Measurements from ENCODE around the gene TMEM9. TPM values are rescaled to one million over a fixed set of nuclear protein-coding genes. Genes with fewer than 3 reads are reported as not detected.

The TMEM9 gene
- total and polyA plus RNA-seq, 10 of the 15 experiments (the other 5 are each of a cell fraction or from before 2014, with no cell fraction given), result 7.2 to 46.1 (median 17.3) TPM

GRCh38 chr1:201116091-201116490, 38.2 kb downstream of the TMEM9 start:
- POLR2A ChIA-PET, result no interaction called here
- 49% methylated on average over 2 of the region's 2 CpGs for WGBS (ENCODE audit: insufficient coverage, insufficient replicate concordance, low lambda C conversion rate, missing lambda C conversion rate)
- peaks cover 4 to 8% of the 10 kb centered on the region in 2 experiments; a peak in 3 of 4 replicates for H3K27me3 ChIP-seq (replicated peaks in 1 of 2; ENCODE audit: control insufficient read depth in 2 of 2, insufficient read depth in 2 of 2, low read length in 1 of 2)
- TF ChIP-seq RFX5 (IDR thresholded peaks at IDR 0.05; ENCODE audit: low read depth, low read length), result no peak
- no peak for TF ChIP-seq PKNOX1 (IDR thresholded peaks at IDR 0.05)
- TF ChIP-seq ETV6 (conservative IDR thresholded peaks at IDR 0.05 in 1 of 2, IDR thresholded peaks at IDR 0.05 in 1 of 2; ENCODE audit: borderline replicate concordance in 1 of 2, low read depth in 1 of 2), result no peak
- no peak for TF ChIP-seq BCLAF1 (IDR thresholded peaks at IDR 0.05)
- TF ChIP-seq NR2C1 (IDR thresholded peaks at IDR 0.05), result no peak
- TF ChIP-seq ZBTB4 (CRISPR knock-in tag; IDR thresholded peaks at IDR 0.05), result no peak
- TF ChIP-seq POLR2AphosphoS5 (IDR thresholded peaks at IDR 0.05; ENCODE audit: low read length), result no peak
- no peak for TF ChIP-seq MEF2A (IDR thresholded peaks at IDR 0.05; ENCODE audit: insufficient read depth, low read depth, low read length)
- no peak for TF ChIP-seq CREM (IDR thresholded peaks at IDR 0.05; ENCODE audit: low read depth)
- no peak for DNase-seq (ENCODE audit: low read depth, low spot score)
- in situ Hi-C loops (cut with MboI) (loop anchor here (5.0 kb wide), 1 partner anchor 139 kb away; no protein-coding TSS in a partner anchor), intact Hi-C loops (cut with micrococcal nuclease; ENCODE audit: unreplicated experiment) (loop anchor here (10.0 kb wide), 1 partner anchor 561 kb away; no protein-coding TSS in a partner anchor)
- no peak overlapping the region for H3K4me3 ChIP-seq
- no peak for FAIRE-seq
- RAD21 ChIA-PET (ENCODE audit: unreplicated experiment), result interaction anchor here (1.0 to 1.9 kb wide), 2 partner anchors 30 to 144 kb away, joined by 4 to 6 read pairs; no protein-coding TSS in a partner anchor
- H3K9me3 ChIP-seq (replicated peaks; ENCODE audit: control insufficient read depth, insufficient read depth, low read length), result no peaks in the 10 kb centered on the region
- no TSS peak for BruUV-seq (replicated peaks)
- H4K20me1 ChIP-seq (ENCODE audit: control insufficient read depth, insufficient read depth), result no peaks in the 10 kb centered on the region
- H3K4me1 ChIP-seq (ENCODE audit: control insufficient read depth, insufficient read depth, low read length), result no peaks in the 10 kb centered on the region
- H2AFZ ChIP-seq (ENCODE audit: control insufficient read depth, low read depth, low read length), result no peak overlapping the region
- CTCF ChIA-PET, result interaction anchor here (1.4 to 5.4 kb wide), 2 partner anchors 9 to 144 kb away, joined by 6 to 47 read pairs; no protein-coding TSS in a partner anchor
- SMC1A ChIA-PET (ENCODE audit: uncharacterized antibody, unreplicated experiment), result interaction anchor here (1.3 kb wide), 1 partner anchor 136 kb away, joined by 4 read pairs; no protein-coding TSS in a partner anchor
- H3K36me3 ChIP-seq (ENCODE audit: control insufficient read depth in 2 of 2, insufficient read depth in 2 of 2, low read length in 1 of 2), result no peaks in the 10 kb centered on the region
- H3K79me2 ChIP-seq (ENCODE audit: control insufficient read depth, insufficient read depth, low read length), result no peaks in the 10 kb centered on the region
- H3K9ac ChIP-seq (ENCODE audit: control insufficient read depth, insufficient read depth, low read length), result no peak overlapping the region
- no peak overlapping the region for H3K4me2 ChIP-seq (ENCODE audit: control insufficient read depth, insufficient read depth)
- H3K27ac ChIP-seq (ENCODE audit: control insufficient read depth, insufficient read depth), result no peak overlapping the region
- no peak for ATAC-seq

All from GM12878 (cell line).